ENCODE data around the gene PRKAR1B.

PRKAR1B gene

GRCh38 chr7:504221-505111 lies 222.6 kb downstream of the PRKAR1B start:
- no peak for DNase-seq

DNA sequence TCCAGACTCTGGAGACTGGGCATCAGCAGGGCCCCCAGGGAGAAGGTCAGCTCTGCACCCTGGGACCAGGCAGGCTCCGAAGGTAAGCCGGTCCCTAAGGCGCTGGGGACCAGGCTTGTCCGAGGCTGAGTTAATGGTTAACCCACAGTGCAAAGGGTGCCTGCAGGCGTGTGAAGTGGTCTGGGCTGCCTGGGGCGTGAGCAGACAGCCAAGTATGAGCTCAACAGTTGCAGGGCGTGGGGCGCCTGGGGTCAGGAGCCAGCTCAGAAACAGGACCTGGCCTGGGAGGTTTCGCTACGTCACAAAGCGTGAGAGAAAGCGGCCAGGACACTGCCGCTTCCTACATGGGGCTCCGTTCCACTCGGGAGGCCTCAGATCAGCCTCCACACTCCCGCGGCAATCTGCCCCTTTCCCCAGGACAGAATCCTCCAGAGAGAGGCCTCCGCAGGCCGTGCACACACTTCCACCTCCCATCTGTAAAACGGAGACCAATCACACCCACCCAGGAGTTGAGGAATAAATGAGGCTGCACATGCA lies 223.4 kb downstream of the PRKAR1B start:
- DNase-seq, result no peak

DNA sequence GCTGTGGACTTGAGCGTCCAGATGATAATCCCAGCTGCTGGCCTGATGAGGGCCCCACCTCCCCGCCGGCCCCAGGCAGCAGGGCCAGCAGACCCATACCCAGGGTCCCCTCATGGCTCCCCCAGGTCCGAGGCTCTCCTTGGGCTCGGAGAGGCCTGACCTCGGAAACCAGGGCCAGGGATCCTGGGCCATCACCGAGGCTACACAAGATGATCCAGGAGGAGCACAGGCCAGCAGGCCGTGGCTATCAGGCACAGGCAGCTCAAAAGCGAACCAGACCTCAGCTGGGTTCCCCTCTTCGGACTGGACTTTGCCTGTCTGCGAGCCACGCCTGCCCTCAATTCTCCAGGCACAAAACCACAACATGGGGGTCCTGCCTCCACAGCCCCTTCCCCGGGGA lies 224.8 kb downstream of the PRKAR1B start:
- DNase-seq, result no peak

DNA sequence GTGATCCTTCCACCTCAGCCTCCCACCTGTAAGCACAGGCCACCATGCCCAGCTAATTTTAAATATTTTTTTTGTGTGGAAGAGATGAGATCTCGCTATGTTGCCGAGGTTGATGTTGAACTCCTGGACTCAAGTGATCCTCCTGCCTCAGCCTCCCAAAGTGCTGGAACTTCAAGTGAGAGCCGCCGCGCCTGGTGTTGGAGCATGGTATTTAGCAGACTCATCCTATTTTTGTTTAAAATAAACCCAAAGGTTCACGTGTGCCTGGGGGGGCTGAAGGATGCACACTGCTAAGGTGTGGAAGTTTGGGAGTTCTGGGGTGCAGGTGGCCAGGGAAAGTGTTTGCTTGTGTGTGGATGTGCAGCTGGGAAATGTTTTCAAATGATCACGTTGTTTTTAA lies 225.6 kb downstream of the PRKAR1B start:
- no peak for DNase-seq

DNA sequence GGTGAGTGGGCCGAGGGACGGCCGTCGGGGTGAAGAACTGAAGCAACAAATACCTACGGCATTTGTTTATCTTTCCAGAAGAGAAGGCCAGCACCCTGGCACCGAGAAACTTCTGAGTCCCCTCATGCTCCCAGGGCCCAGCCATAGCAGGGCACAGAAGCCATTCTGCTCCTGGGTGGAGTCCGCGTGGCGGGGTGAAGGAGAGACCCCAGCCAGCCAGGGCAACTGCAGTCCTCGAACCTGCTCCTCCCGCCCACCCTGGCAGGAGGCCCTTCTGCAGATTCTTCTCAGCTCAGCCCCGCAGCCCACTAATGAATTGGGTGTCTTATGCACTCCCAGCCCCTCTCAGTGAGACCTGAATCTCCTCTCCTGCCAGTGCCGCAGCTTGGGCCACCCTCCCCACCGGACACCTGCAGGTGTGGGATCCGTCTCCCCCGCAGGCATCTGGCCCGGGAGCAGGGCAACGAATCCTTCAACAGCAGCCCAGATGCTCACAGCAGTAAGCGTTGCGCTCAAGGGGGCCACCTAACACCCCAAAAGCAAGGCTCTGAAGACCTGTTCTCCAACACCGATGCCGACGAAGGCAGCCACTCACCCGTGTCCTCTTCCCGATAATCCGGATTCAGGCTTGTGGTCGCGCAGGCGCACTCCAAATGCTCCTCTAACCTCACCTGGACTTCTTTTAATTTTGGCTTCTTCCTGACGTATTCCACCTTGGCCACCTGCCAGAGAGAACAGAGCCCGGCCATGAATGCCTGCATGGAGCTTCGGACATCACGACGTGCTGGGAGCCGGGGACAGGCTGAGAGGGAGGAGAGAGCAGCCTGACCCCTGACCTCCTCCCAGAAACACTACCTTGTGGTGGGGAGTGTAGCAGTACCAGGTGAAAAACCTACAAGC lies 226.3 kb downstream of the PRKAR1B start:
- no peak for DNase-seq

GRCh38 chr7:499853-500485 lies 227.1 kb downstream of the PRKAR1B start:
- no peak for DNase-seq
